ENCODE data around the gene ZNF524. TPM values are rescaled to one million over a fixed set of nuclear protein-coding genes. Genes with fewer than 3 reads are reported as not detected.
A peak's percentile ranks its signal among the peaks of the same experiment; 100 is the strongest.

Gene ZNF524
- total and polyA plus RNA-seq, 4 donors = 12.6 to 62.5 (median 28.2) TPM

- DNase-seq (no peak), ATAC-seq (ENCODE audit: insufficient read depth, low FRiP score) (no peak)
- Histone ChIP-seq H3K9ac (ENCODE audit: insufficient read depth in 1 of 2, low read length in 2 of 2) (no peak overlapping the region), H3K27me3 (ENCODE audit: control insufficient read depth in 3 of 3, insufficient read depth in 3 of 3, low read length in 2 of 3) (no peaks in the 10 kb centered on the region), H3K4me1 (ENCODE audit: control insufficient read depth in 5 of 5, insufficient read depth in 5 of 5, low read length in 5 of 5) (peaks cover 0 to 13% (median 5%) of the 10 kb centered on the region in 5 donors), H3K27ac (ENCODE audit: low read depth in 1 of 2, low read length in 1 of 2) (peak overlapping the region in 1 of 2 donors; percentile 84), H3K4me3 (no peak overlapping the region), H3K36me3 (ENCODE audit: control insufficient read depth in 4 of 4, insufficient read depth in 4 of 4, low read length in 4 of 4) (peaks cover 13 to 44% (median 16%) of the 10 kb centered on the region in 4 donors), H3K9me3 (ENCODE audit: control insufficient read depth in 4 of 4, insufficient read depth in 3 of 4, low read length in 3 of 4) (no peaks in the 10 kb centered on the region)
- TF ChIP-seq CTCF (IDR thresholded peaks at IDR 0.05; ENCODE audit: control extremely low read depth, extremely low read depth) = no peak
- WGBS, 2 donors = 71 to 82% methylated on average over 15 of the region's 15 CpGs
These were observed 11.4 kb downstream of the ZNF524 start for GRCh38 chr19:55611300-55611982.

GRCh38 chr19:55611983-55612645 lies 12.0 kb downstream of the ZNF524 start:
- peaks cover 0 to 10% (median 0%) of the 10 kb centered on the region in 5 donors for H3K4me1 ChIP-seq (ENCODE audit: control insufficient read depth in 5 of 5, insufficient read depth in 5 of 5, low read length in 5 of 5)
- H3K9ac ChIP-seq (ENCODE audit: insufficient read depth in 1 of 2, low read length in 2 of 2) = no peak overlapping the region
- no peaks in the 10 kb centered on the region for H3K9me3 ChIP-seq (ENCODE audit: control insufficient read depth in 4 of 4, insufficient read depth in 3 of 4, low read length in 3 of 4)
- H3K36me3 ChIP-seq (ENCODE audit: control insufficient read depth in 4 of 4, insufficient read depth in 4 of 4, low read length in 4 of 4) = peaks cover 13 to 48% (median 15%) of the 10 kb centered on the region in 4 donors
- DNase-seq (no peak), ATAC-seq (ENCODE audit: insufficient read depth, low FRiP score) (no peak)
- peak overlapping the region in 1 of 2 donors; percentile 84 for H3K27ac ChIP-seq (ENCODE audit: low read depth in 1 of 2, low read length in 1 of 2)
- no peak for TF ChIP-seq CTCF (IDR thresholded peaks at IDR 0.05; ENCODE audit: control extremely low read depth, extremely low read depth)
- no peak overlapping the region for H3K4me3 ChIP-seq
- H3K27me3 ChIP-seq (ENCODE audit: control insufficient read depth in 3 of 3, insufficient read depth in 3 of 3, low read length in 2 of 3) = no peaks in the 10 kb centered on the region
- WGBS, 2 donors = 80 to 84% methylated on average over 3 of the region's 3 CpGs

- no peak for TF ChIP-seq CTCF (IDR thresholded peaks at IDR 0.05; ENCODE audit: control extremely low read depth, extremely low read depth)
These were observed 13.3 kb downstream of the ZNF524 start for GRCh38 chr19:55613396-55613795.

More at GRCh38 chr19:55613396-55613795, 13.3 kb downstream of the ZNF524 start:
- 96 to 97% methylated on average over 24 to 27 of the region's 27 CpGs for WGBS, 2 donors
- no peak overlapping the region for H3K27ac ChIP-seq (ENCODE audit: low read depth in 1 of 2, low read length in 1 of 2)
- H3K4me1 ChIP-seq (ENCODE audit: control insufficient read depth in 5 of 5, insufficient read depth in 5 of 5, low read length in 5 of 5) = peaks cover 0 to 10% (median under 1%) of the 10 kb centered on the region in 5 donors
- H3K9ac ChIP-seq (ENCODE audit: insufficient read depth in 1 of 2, low read length in 2 of 2) = no peak overlapping the region
- H3K4me3 ChIP-seq = no peak overlapping the region
- ATAC-seq (ENCODE audit: insufficient read depth, low FRiP score) = no peak
- peaks cover 13 to 52% (median 21%) of the 10 kb centered on the region in 4 donors for H3K36me3 ChIP-seq (ENCODE audit: control insufficient read depth in 4 of 4, insufficient read depth in 4 of 4, low read length in 4 of 4)
- no peaks in the 10 kb centered on the region for H3K27me3 ChIP-seq (ENCODE audit: control insufficient read depth in 3 of 3, insufficient read depth in 3 of 3, low read length in 2 of 3)
- no peak for DNase-seq
- no peaks in the 10 kb centered on the region for H3K9me3 ChIP-seq (ENCODE audit: control insufficient read depth in 4 of 4, insufficient read depth in 3 of 4, low read length in 3 of 4)

Measured in lung (tissue), 12 donors.